Muscle of leg (tissue), 11 donors: ENCODE data around the gene RRP36. TPM values are rescaled to one million over a fixed set of nuclear protein-coding genes. Genes with fewer than 3 reads are reported as not detected.
A peak's percentile ranks its signal among the peaks of the same experiment; 100 is the strongest.

Experiments
- DNase-seq: peaks from one replicate; pipeline ENCODE4 v3.0.0; 2013
- H3K27ac ChIP-seq: one replicate; pipeline ENCODE4 v1.5.1; 2013; ENCODE audit warnings: mild to moderate bottlenecking, low read length, control low read depth
- H3K27me3 ChIP-seq: one replicate; pipeline ENCODE4 v1.6.1; 2013; ENCODE audit warnings: low read length; ENCODE audit not compliant: control insufficient read depth, insufficient read depth
- H3K36me3 ChIP-seq: one replicate; pipeline ENCODE4 v1.6.1; 2013; ENCODE audit warnings: low read length; ENCODE audit not compliant: control insufficient read depth, insufficient read depth
- H3K4me1 ChIP-seq: one replicate; pipeline ENCODE4 v1.6.1; 2013; ENCODE audit warnings: low read length; ENCODE audit not compliant: control insufficient read depth, insufficient read depth
- H3K4me3 ChIP-seq: one replicate; pipeline ENCODE4 v1.5.1; 2013; ENCODE audit warnings: low read length, control low read depth
- H3K9me3 ChIP-seq: replicated peaks from 2 replicates; pipeline ENCODE4 v1.6.1; 2013; ENCODE audit warnings: low read depth, low read length; ENCODE audit not compliant: control insufficient read depth
- WGBS: methylation state at CpG from one replicate; pipeline ENCODE4 v1.1.5; 2013; ENCODE audit warnings: missing lambda C conversion rate; ENCODE audit not compliant: insufficient coverage; 5-methylcytosine and 5-hydroxymethylcytosine counted together
- polyA plus RNA-seq, 8 donors: library from polyadenylated mRNA; unstranded; fragments of 120-200 nt; gene quantifications; one replicate each; pipeline versions ENCODE4 v1.2.1 to v1.2.3, GENCODE V29; 2013; ENCODE audit warnings: inconsistent platforms in 1 of 8, low replicate concordance in 1 of 8; ENCODE audit not compliant: insufficient read length in 8 of 8, insufficient read depth in 1 of 8
- total RNA-seq: library from RNA; stranded (reverse); fragments of 120-200 nt; gene quantifications from one replicate; pipeline ENCODE4 v1.2.4, GENCODE V29; 2013

RRP36 gene
- total and polyA plus RNA-seq, 9 donors, result 39.8 to 53.1 (median 44.9) TPM

- Histone ChIP-seq H3K4me3 (peak overlapping the region; percentile 79), H3K4me1 (peaks cover 15% of the 10 kb centered on the region), H3K27ac (peak overlapping the region; percentile 84), H3K9me3 (no peaks in the 10 kb centered on the region), H3K27me3 (no peaks in the 10 kb centered on the region), H3K36me3 (peaks cover 50% of the 10 kb centered on the region)
- 21% methylated on average over 9 of the region's 15 CpGs for WGBS
- DNase-seq, result no peak
Measured at GRCh38 chr6:43060034-43060754, 38.8 kb downstream of the RRP36 start.

GRCh38 chr6:43060755-43061633 lies 39.6 kb downstream of the RRP36 start:
- H3K27me3 ChIP-seq, result no peaks in the 10 kb centered on the region
- H3K4me3 ChIP-seq, result no peak overlapping the region
- no peak for DNase-seq
- peaks cover 15% of the 10 kb centered on the region for H3K4me1 ChIP-seq
- H3K27ac ChIP-seq, result no peak overlapping the region
- peaks cover 50% of the 10 kb centered on the region for H3K36me3 ChIP-seq
- no peaks in the 10 kb centered on the region for H3K9me3 ChIP-seq
- 82% methylated on average over 12 of the region's 12 CpGs for WGBS

- Histone ChIP-seq H3K9me3 (no peaks in the 10 kb centered on the region), H3K36me3 (peaks cover 54% of the 10 kb centered on the region), H3K4me3 (no peak overlapping the region), H3K27me3 (no peaks in the 10 kb centered on the region), H3K4me1 (peaks cover 15% of the 10 kb centered on the region), H3K27ac (no peak overlapping the region)
- DNase-seq, result no peak
- WGBS, result 86% methylated on average over 2 of the region's 2 CpGs
Measured at GRCh38 chr6:43061861-43062260, 40.4 kb downstream of the RRP36 start.

GRCh38 chr6:43062818-43063217 lies 41.4 kb downstream of the RRP36 start:
- Histone ChIP-seq H3K36me3 (peaks cover 47% of the 10 kb centered on the region), H3K27me3 (no peaks in the 10 kb centered on the region), H3K9me3 (no peaks in the 10 kb centered on the region), H3K27ac (no peak overlapping the region), H3K4me3 (no peak overlapping the region), H3K4me1 (peaks cover 15% of the 10 kb centered on the region)
- WGBS, result 99% methylated on average over 8 of the region's 12 CpGs
- DNase-seq, result no peak

GRCh38 chr6:43070028-43070632 lies 48.7 kb downstream of the RRP36 start:
- peak; percentile 60 for DNase-seq
- Histone ChIP-seq H3K27me3 (no peaks in the 10 kb centered on the region), H3K4me3 (no peak overlapping the region), H3K9me3 (no peaks in the 10 kb centered on the region), H3K36me3 (peaks cover 61% of the 10 kb centered on the region), H3K27ac (no peak overlapping the region), H3K4me1 (peaks cover 1% of the 10 kb centered on the region)
- WGBS, result 82% methylated on average over 4 of the region's 6 CpGs

GRCh38 chr6:43074847-43075669 lies 53.6 kb downstream of the RRP36 start:
- Histone ChIP-seq H3K4me1 (peaks cover 30% of the 10 kb centered on the region), H3K27ac (peak overlapping the region; percentile 71), H3K36me3 (peaks cover 42% of the 10 kb centered on the region), H3K9me3 (no peaks in the 10 kb centered on the region), H3K27me3 (no peaks in the 10 kb centered on the region), H3K4me3 (no peak overlapping the region)
- DNase-seq, result no peak
- WGBS, result 44% methylated on average over 2 of the region's 6 CpGs

GRCh38 chr6:43075670-43076463 lies 54.4 kb downstream of the RRP36 start, which contains the start of gene PTK7:
Gene PTK7 (plus strand): TSS chr6:43076314. CDS start chr6:43076489, 175 bp downstream.
- Histone ChIP-seq H3K4me1 (peaks cover 30% of the 10 kb centered on the region), H3K36me3 (peaks cover 35% of the 10 kb centered on the region), H3K4me3 (peak within 1 kb of the TSS; percentile 97), H3K27me3 (no peaks in the 10 kb centered on the region), H3K9me3 (no peaks in the 10 kb centered on the region), H3K27ac (peak within 1 kb of the TSS; percentile 77)
- WGBS, result 2% methylated on average over 46 of the region's 60 CpGs
- peak; percentile 93 for DNase-seq

- H3K36me3 ChIP-seq, result peaks cover 29% of the 10 kb centered on the region
- H3K4me1 ChIP-seq, result peaks cover 30% of the 10 kb centered on the region
- H3K27me3 ChIP-seq, result no peaks in the 10 kb centered on the region
- H3K27ac ChIP-seq, result peak overlapping the region; percentile 77
- peak; percentile 46 for DNase-seq
- H3K4me3 ChIP-seq, result peak overlapping the region; percentile 97
- WGBS, result under 1% methylated on average over 58 of the region's 72 CpGs
- H3K9me3 ChIP-seq, result no peaks in the 10 kb centered on the region
Measured at GRCh38 chr6:43076464-43077332, 55.3 kb downstream of the RRP36 start.
